OCI-M1 (cell line): ENCODE data around the gene ART4.

Source experiments
- DNase-seq: peaks from one replicate; lab custom pipeline; 2025; lab: John Stamatoyannopoulos, UW

ART4 gene

GRCh38 chr12:14810167-14810952, 33.0 kb downstream of the ART4 start:
- DNase-seq, result no peak

- peak; percentile 68 for DNase-seq
Observed at GRCh38 chr12:14803830-14804160, 39.5 kb downstream of the ART4 start.

GRCh38 chr12:14803011-14803829, 40.1 kb downstream of the ART4 start, which contains the start of the genes C12orf60 and WBP11:
TSS of gene C12orf60 (plus strand) at chr12:14803670. CDS start at chr12:14822936, 19,266 bp downstream.
TSS of gene WBP11 (minus strand) at chr12:14803478. CDS start at chr12:14801383, 2,095 bp downstream.
- DNase-seq, result peak; percentile 99

- no peak for DNase-seq
Observed at GRCh38 chr12:14802721-14803010, 40.7 kb downstream of the ART4 start.

GRCh38 chr12:14802247-14802646, 41.1 kb downstream of the ART4 start:
- DNase-seq, result no peak

- no peak for DNase-seq
Observed at GRCh38 chr12:14795028-14795448, 48.3 kb downstream of the ART4 start.

- DNase-seq, result no peak
Observed at GRCh38 chr12:14785568-14785967, 57.8 kb downstream of the ART4 start.

- no peak for DNase-seq
Observed at GRCh38 chr12:14784471-14784870, 58.9 kb downstream of the ART4 start.

- DNase-seq, result no peak
Observed at GRCh38 chr12:14782756-14783155, 60.6 kb downstream of the ART4 start.

- no peak for DNase-seq
Observed at GRCh38 chr12:14781563-14781962, 61.8 kb downstream of the ART4 start.

- DNase-seq, result no peak
Observed at GRCh38 chr12:14780859-14781258, 62.5 kb downstream of the ART4 start.

GRCh38 chr12:14779834-14780233, 63.5 kb downstream of the ART4 start:
- no peak for DNase-seq

- DNase-seq, result no peak
Observed at GRCh38 chr12:14777271-14777670, 66.1 kb downstream of the ART4 start.

- DNase-seq, result peak; percentile 62
Observed at GRCh38 chr12:14776236-14776961, 66.9 kb downstream of the ART4 start.

- no peak for DNase-seq
Observed at GRCh38 chr12:14775636-14775980, 67.7 kb downstream of the ART4 start.
